GM21447 (cell line): ENCODE data around the gene METTL23.
"Not testable (repeated sequence)": the region's sequence is repeated elsewhere in the genome, so short reads cannot be mapped to it uniquely, and the experiment has no call there.

Experiments used
- ATAC-seq: cut with Tn5 transposase; IDR thresholded peaks from one replicate; pipeline ENCODE4 v1.9.1; 2021; ENCODE audit not compliant: unreplicated experiment

Gene METTL23

GRCh38 chr17:76732734-76733617 is 6.3 kb downstream of the METTL23 start:
- no peak for ATAC-seq

- ATAC-seq: no peak
These were observed 6.9 kb downstream of the METTL23 start for GRCh38 chr17:76733618-76733957.

GRCh38 chr17:76734080-76734840 is 7.6 kb downstream of the METTL23 start:
- no peak for ATAC-seq

GRCh38 chr17:76735006-76735405 is 8.4 kb downstream of the METTL23 start:
- no peak for ATAC-seq

GRCh38 chr17:76735586-76736348 is 9.1 kb downstream of the METTL23 start:
- ATAC-seq: no peak

- ATAC-seq: peak; percentile 8
These were observed 9.9 kb downstream of the METTL23 start for GRCh38 chr17:76736349-76737081.

- ATAC-seq: peak; percentile 57
These were observed 10.5 kb downstream of the METTL23 start, which contains the start of gene SRSF2 for GRCh38 chr17:76737082-76737675. Gene SRSF2 (minus strand): TSS chr17:76737331. CDS start chr17:76737160, 171 bp downstream.

GRCh38 chr17:76737676-76738467 is 11.2 kb downstream of the METTL23 start, which contains the start of gene MFSD11:
Gene MFSD11 (plus strand): TSS chr17:76738119. CDS start chr17:76738353, 234 bp downstream.
- ATAC-seq: peak; percentile 56

- ATAC-seq: no peak
These were observed 11.8 kb downstream of the METTL23 start for GRCh38 chr17:76738468-76738850.

- not testable (repeated sequence) for ATAC-seq
These were observed 13.0 kb downstream of the METTL23 start for GRCh38 chr17:76739568-76740115.

- ATAC-seq: no peak
These were observed 13.9 kb downstream of the METTL23 start for GRCh38 chr17:76740329-76741118.

- no peak for ATAC-seq
These were observed 16.3 kb downstream of the METTL23 start for GRCh38 chr17:76742958-76743357.

- ATAC-seq: no peak
These were observed 18.1 kb downstream of the METTL23 start for GRCh38 chr17:76744747-76745146.

- ATAC-seq: not testable (repeated sequence)
These were observed 19.1 kb downstream of the METTL23 start for GRCh38 chr17:76745785-76746184.

- ATAC-seq: no peak
These were observed 21.2 kb downstream of the METTL23 start for GRCh38 chr17:76747716-76748363.

- ATAC-seq: no peak
These were observed 22.0 kb downstream of the METTL23 start for GRCh38 chr17:76748657-76749056.

- ATAC-seq: no peak
These were observed 24.9 kb downstream of the METTL23 start for GRCh38 chr17:76751416-76751993.
